ENCODE results near the gene CFAP221. TPM values are rescaled to one million over a fixed set of nuclear protein-coding genes. Genes with fewer than 3 reads are reported as not detected.

The CFAP221 gene
- polyA plus RNA-seq, 2 of the 4 experiments (the other 2 are of a cell fraction), result 0.17 to 0.30 TPM

DNA sequence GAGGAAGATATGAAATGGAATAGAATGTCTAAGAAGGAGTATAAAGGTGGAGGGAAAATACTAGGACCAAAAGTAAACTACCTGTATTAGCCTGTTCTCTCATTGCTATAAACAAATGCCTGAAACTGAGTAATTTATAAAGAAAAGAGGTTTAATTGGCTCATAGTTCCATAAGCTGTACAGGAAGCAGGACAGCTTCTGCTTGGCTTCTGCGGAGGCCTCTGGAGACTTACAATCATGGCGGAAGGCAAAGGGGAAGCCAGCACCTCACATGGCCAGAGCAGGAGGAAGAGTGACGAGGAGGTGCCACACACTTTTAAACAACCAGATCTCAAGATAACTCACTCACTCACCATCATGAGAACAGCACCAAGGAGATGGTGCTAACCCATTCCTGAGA, 101.9 kb downstream of the CFAP221 start:
- no peak overlapping the region for H3K27ac ChIP-seq
- no peaks in the 10 kb centered on the region; the same call in 2 of the 3 replicates for H3K9me3 ChIP-seq
- no peak overlapping the region for H3K4me3 ChIP-seq
- TF ChIP-seq FOSB (CRISPR knock-in tag; IDR thresholded peaks at IDR 0.05) (no peak), CEBPB (IDR thresholded peaks at IDR 0.05) (no peak), HDAC2 (IDR thresholded peaks at IDR 0.05) (no peak), CHD2 (IDR thresholded peaks at IDR 0.05; ENCODE audit: low read length, partially characterized antibody) (no peak), RAD21 (conservative IDR thresholded peaks at IDR 0.05 in 1 of 2, IDR thresholded peaks at IDR 0.05 in 1 of 2) (no peak), HOXB13 (CRISPR knock-in tag; IDR thresholded peaks at IDR 0.05; ENCODE audit: low read depth) (no peak)
- TF ChIP-seq, protein P1, sequence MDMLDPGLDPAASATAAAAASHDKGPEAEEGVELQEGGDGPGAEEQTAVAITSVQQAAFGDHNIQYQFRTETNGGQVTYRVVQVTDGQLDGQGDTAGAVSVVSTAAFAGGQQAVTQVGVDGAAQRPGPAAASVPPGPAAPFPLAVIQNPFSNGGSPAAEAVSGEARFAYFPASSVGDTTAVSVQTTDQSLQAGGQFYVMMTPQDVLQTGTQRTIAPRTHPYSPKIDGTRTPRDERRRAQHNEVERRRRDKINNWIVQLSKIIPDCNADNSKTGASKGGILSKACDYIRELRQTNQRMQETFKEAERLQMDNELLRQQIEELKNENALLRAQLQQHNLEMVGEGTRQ (IDR thresholded peaks at IDR 0.05), result no peak
- no peak for ATAC-seq
- WGBS (ENCODE audit: missing lambda C conversion rate), result 82% methylated on average over 3 of the region's 3 CpGs
- FAIRE-seq, result no peak
- ChIA-PET CTCF (interaction anchor here (1.1 to 7.6 kb wide), 2 partner anchors 13 to 159 kb away, joined by 3 to 90 read pairs; no protein-coding TSS in a partner anchor), POLR2A (no interaction called here)
- H3K4me1 ChIP-seq, result no peaks in the 10 kb centered on the region
- H3K4me2 ChIP-seq, result no peak overlapping the region
- DNase-seq (ENCODE audit: low read depth in 1 of 2, low spot score in 1 of 2), result no peak

DNA sequence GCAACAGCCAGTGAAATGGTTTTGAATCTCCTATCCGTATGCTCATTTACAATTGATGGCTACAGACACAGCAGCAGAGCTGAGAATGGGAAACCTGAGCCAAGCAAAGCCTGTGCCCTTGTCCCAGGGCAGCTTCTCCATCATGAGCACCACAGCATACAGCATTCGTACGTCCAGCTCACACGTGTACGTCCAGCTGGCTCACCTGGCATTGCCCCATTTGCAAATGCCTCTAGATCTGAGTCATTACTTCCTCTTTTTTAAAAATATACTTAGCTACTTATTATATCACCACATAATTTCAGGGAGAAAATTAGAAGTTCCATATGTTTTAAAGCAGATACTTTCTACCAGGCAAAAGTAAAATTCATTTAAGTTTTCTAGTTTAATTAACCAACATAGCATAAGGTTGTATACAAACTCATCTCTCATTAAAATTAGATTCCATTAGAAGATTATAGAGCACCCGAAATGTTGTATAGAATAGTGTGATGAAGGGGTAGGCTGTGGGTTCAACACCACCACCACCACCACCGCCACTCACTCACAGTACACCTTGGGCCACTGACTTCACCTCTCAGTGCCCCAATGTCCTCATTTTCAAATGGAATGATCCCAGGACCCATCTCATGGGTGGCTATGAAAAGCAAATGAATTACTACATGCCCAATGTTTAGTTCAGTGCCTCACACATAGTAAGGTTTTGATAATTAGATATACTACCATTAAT, 103.4 kb downstream of the CFAP221 start:
- no peak for DNase-seq (ENCODE audit: low read depth in 1 of 2, low spot score in 1 of 2)
- ChIA-PET POLR2A (no interaction called here), CTCF (interaction anchor here (0.5 to 5.5 kb wide), 5 partner anchors 10 to 179 kb away, joined by 3 to 26 read pairs (median 3); no protein-coding TSS in a partner anchor)
- ATAC-seq, result no peak
- 58% methylated on average over 7 of the region's 7 CpGs for WGBS (ENCODE audit: missing lambda C conversion rate)
- Histone ChIP-seq H3K9me3 (no peaks in the 10 kb centered on the region; the same call in 2 of the 3 replicates), H3K4me3 (no peak overlapping the region), H3K4me1 (no peaks in the 10 kb centered on the region), H3K27ac (no peak overlapping the region), H3K4me2 (no peak overlapping the region)
- FAIRE-seq, result no peak
- TF ChIP-seq, protein P2, sequence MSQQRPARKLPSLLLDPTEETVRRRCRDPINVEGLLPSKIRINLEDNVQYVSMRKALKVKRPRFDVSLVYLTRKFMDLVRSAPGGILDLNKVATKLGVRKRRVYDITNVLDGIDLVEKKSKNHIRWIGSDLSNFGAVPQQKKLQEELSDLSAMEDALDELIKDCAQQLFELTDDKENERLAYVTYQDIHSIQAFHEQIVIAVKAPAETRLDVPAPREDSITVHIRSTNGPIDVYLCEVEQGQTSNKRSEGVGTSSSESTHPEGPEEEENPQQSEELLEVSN (IDR thresholded peaks at IDR 0.05; ENCODE audit: borderline replicate concordance, low read depth), result no peak

DNA sequence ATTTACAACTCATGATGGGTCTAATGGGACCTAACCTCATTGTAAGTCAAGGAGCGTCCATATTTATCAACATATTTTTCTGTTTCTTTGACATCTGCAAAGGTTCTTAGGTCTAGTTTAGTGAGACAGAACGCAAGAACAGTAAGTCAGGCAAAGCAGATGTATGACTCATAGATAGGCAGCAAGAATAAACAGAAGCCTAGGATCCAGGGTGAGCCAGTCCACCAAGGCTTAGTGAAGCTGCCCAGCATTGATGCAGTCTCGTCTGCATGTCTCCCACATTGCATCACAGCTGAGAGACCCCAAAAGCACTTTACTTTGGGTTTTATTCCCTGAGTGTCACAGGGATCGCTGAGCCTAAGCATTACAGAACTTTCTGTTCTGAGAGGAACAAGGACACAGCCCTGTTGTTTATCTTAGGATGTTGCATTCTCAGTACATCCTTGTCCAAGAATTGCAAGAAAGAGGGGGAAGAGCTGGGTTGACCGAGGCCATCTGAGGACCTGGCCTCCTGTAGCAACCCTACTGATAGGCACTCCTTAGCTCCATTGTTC, 105.2 kb downstream of the CFAP221 start:
- POLR2A ChIA-PET, result no interaction called here
- no peak for DNase-seq (ENCODE audit: low read depth in 1 of 2, low spot score in 1 of 2)
- 13% methylated on average over 5 of the region's 5 CpGs for WGBS (ENCODE audit: missing lambda C conversion rate)
- no peaks in the 10 kb centered on the region for H3K4me1 ChIP-seq
- H3K27ac ChIP-seq, result no peak overlapping the region; a peak in 1 of 6 replicates
- H3K4me3 ChIP-seq, result no peak overlapping the region
- CTCF ChIA-PET, result interaction anchor here (0.7 to 5.5 kb wide), 3 partner anchors 9 to 11 kb away, joined by 3 to 26 read pairs (median 22); no protein-coding TSS in a partner anchor
- H3K4me2 ChIP-seq, result 0 out of 3 replicates have a peak overlapping the region, but pooled peaks have one; percentile 6
- no peaks in the 10 kb centered on the region; the same call in 2 of the 3 replicates for H3K9me3 ChIP-seq
- TF ChIP-seq FOSL2 (IDR thresholded peaks at IDR 0.05), result no peak
- TF ChIP-seq FOSL2 (CRISPR knock-in tag; IDR thresholded peaks at IDR 0.05), result peak; percentile 43; the same call in 1 of the 2 replicates
- TF ChIP-seq, protein P3, sequence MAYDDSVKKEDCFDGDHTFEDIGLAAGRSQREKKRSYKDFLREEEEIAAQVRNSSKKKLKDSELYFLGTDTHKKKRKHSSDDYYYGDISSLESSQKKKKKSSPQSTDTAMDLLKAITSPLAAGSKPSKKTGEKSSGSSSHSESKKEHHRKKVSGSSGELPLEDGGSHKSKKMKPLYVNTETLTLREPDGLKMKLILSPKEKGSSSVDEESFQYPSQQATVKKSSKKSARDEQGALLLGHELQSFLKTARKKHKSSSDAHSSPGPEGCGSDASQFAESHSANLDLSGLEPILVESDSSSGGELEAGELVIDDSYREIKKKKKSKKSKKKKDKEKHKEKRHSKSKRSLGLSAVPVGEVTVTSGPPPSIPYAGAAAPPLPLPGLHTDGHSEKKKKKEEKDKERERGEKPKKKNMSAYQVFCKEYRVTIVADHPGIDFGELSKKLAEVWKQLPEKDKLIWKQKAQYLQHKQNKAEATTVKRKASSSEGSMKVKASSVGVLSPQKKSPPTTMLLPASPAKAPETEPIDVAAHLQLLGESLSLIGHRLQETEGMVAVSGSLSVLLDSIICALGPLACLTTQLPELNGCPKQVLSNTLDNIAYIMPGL (CRISPR knock-in tag; IDR thresholded peaks at IDR 0.05; ENCODE audit: borderline replicate concordance), result no peak
- peak; percentile 47 to 69; a peak in 3 of 6 replicates for ATAC-seq
- FAIRE-seq, result no peak

DNA sequence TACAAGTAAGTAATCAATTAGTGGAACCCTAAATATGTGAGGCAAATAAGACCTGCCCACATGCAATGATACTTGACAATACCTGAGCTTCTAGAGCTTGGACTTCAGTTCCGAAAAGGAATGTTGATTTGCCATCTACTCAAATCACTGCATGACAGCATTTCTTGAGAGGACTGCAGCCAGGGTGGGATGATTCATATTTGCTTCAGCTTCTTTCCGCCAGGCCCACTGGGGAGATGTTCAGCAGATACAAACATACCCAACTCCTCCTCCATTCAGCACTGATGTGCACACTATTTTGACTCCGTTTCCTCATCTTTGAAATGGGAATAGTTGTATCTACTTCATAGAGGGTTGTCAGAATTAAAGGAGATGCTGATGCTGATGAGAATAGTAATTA, 106.0 kb downstream of the CFAP221 start:
- 60% methylated on average over 3 of the region's 3 CpGs for WGBS (ENCODE audit: missing lambda C conversion rate)
- Histone ChIP-seq H3K9me3 (no peaks in the 10 kb centered on the region; the same call in 2 of the 3 replicates), H3K4me1 (no peaks in the 10 kb centered on the region), H3K27ac (no peak overlapping the region; a peak in 1 of 6 replicates), H3K4me2 (no peak overlapping the region), H3K4me3 (no peak overlapping the region)
- CTCF ChIA-PET, result interaction anchor here (2.3 to 5.5 kb wide), 2 partner anchors 9 to 10 kb away, joined by 22 to 26 read pairs; no protein-coding TSS in a partner anchor
- FAIRE-seq, result no peak
- TF ChIP-seq BHLHE40 (IDR thresholded peaks at IDR 0.05; ENCODE audit: low read depth, low read length) (no peak), FOSB (CRISPR knock-in tag; IDR thresholded peaks at IDR 0.05) (no peak), FOXS1 (CRISPR knock-in tag; IDR thresholded peaks at IDR 0.05) (no peak), EP300 (IDR thresholded peaks at IDR 0.05) (no peak), HOXB5 (CRISPR knock-in tag; IDR thresholded peaks at IDR 0.05) (no peak), ZFP36 (IDR thresholded peaks at IDR 0.05; ENCODE audit: borderline replicate concordance, partially characterized antibody) (no peak), EHF (CRISPR knock-in tag; IDR thresholded peaks at IDR 0.05) (no peak), EHMT2 (IDR thresholded peaks at IDR 0.05; ENCODE audit: low read depth) (no peak), ZNF302 (CRISPR knock-in tag; IDR thresholded peaks at IDR 0.05) (no peak), KDM1A (IDR thresholded peaks at IDR 0.05; ENCODE audit: low read depth) (no peak), MAZ (IDR thresholded peaks at IDR 0.05; ENCODE audit: borderline replicate concordance, low read depth, low read length) (no peak), HDAC2 (IDR thresholded peaks at IDR 0.05) (no peak), TP53 (CRISPR knock-in tag; IDR thresholded peaks at IDR 0.05) (no peak)
- TF ChIP-seq, protein P4, sequence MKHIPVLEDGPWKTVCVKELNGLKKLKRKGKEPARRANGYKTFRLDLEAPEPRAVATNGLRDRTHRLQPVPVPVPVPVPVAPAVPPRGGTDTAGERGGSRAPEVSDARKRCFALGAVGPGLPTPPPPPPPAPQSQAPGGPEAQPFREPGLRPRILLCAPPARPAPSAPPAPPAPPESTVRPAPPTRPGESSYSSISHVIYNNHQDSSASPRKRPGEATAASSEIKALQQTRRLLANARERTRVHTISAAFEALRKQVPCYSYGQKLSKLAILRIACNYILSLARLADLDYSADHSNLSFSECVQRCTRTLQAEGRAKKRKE (CRISPR knock-in tag; IDR thresholded peaks at IDR 0.05; ENCODE audit: low read depth), result no peak
- TF ChIP-seq, protein P5, sequence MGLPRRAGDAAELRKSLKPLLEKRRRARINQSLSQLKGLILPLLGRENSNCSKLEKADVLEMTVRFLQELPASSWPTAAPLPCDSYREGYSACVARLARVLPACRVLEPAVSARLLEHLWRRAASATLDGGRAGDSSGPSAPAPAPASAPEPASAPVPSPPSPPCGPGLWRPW (IDR thresholded peaks at IDR 0.05), result no peak
- DNase-seq (ENCODE audit: low read depth in 1 of 2, low spot score in 1 of 2), result no peak
- POLR2A ChIA-PET, result no interaction called here
- ATAC-seq, result no peak

Measured in A549 (cell line).